OCI-LY1 (cell line): ENCODE data around the gene NKX6-1.

Experiments used
- CTCF ChIP-seq: fragments of 200-600 bp; sonication (generic), shearing (Covaris generic); IDR thresholded peaks from 2 replicates; pipeline ENCODE4 v1.5.1; 2017; ENCODE audit warnings: mild to moderate bottlenecking, antibody characterized with exemption, low read length, moderate library complexity, mixed read lengths
- EZH2 ChIP-seq: fragments of 200-600 bp; sonication (generic), shearing (Covaris generic); IDR thresholded peaks from 2 replicates; pipeline ENCODE4 v1.8.0; 2017; ENCODE audit warnings: borderline replicate concordance, mixed run types, mild to moderate bottlenecking, antibody characterized with exemption, low read length, moderate library complexity, mixed read lengths

GRCh38 chr4:84470204-84470785 is 28.8 kb downstream of the NKX6-1 start:
- TF ChIP-seq CTCF (peak; percentile 33; the same call in 1 of the 2 replicates), EZH2 (no peak)
